KMS-11 (cell line): ENCODE measurements around the gene NDUFB1.

Experiments
- H2AFZ ChIP-seq: fragments of 200-600 bp; sonication (generic); 2 replicates; pipeline ENCODE4 v1.6.1; 2016; ENCODE audit warnings: antibody characterized with exemption, mixed run types, low read depth
- H3K27ac ChIP-seq: fragments of 200-600 bp; sonication (generic); 2 replicates; pipeline ENCODE4 v1.6.1; 2016; ENCODE audit warnings: mild to moderate bottlenecking, mixed run types
- H3K27me3 ChIP-seq: fragments of 200-600 bp; sonication (generic); 2 replicates; pipeline ENCODE4 v1.6.1; 2017; ENCODE audit warnings: mild to moderate bottlenecking, low read depth, mixed run types, moderate library complexity; ENCODE audit not compliant: insufficient read depth
- H3K36me3 ChIP-seq: fragments of 200-600 bp; sonication (generic); 2 replicates; pipeline ENCODE4 v1.6.1; 2017; ENCODE audit warnings: mild to moderate bottlenecking, mixed run types; ENCODE audit not compliant: insufficient read depth
- H3K4me1 ChIP-seq: fragments of 200-600 bp; sonication (generic); 2 replicates; pipeline ENCODE4 v1.6.1; 2016; ENCODE audit warnings: mild to moderate bottlenecking, low read depth, mixed run types; ENCODE audit not compliant: poor library complexity, severe bottlenecking
- H3K4me2 ChIP-seq: fragments of 200-600 bp; sonication (generic); 2 replicates; pipeline ENCODE4 v1.7.0; 2016; ENCODE audit warnings: mild to moderate bottlenecking, mixed run types
- H3K4me3 ChIP-seq: fragments of 200-600 bp; sonication (generic); IDR thresholded peaks from 2 replicates; pipeline ENCODE4 v1.6.1; 2017; ENCODE audit warnings: low read depth, low read length, mixed read lengths; ENCODE audit not compliant: insufficient read depth
- H3K79me2 ChIP-seq: fragments of 200-600 bp; sonication (generic); 2 replicates; pipeline ENCODE4 v1.6.1; 2016; ENCODE audit warnings: low read depth, mixed run types; ENCODE audit not compliant: insufficient read depth
- H3K9ac ChIP-seq: fragments of 200-600 bp; sonication (generic); 2 replicates; pipeline ENCODE4 v1.6.1; 2016; ENCODE audit warnings: mild to moderate bottlenecking, mixed run types
- H4K20me1 ChIP-seq: fragments of 200-600 bp; sonication (generic); 2 replicates; pipeline ENCODE4 v1.6.1; 2016; ENCODE audit warnings: mild to moderate bottlenecking, mixed run types; ENCODE audit not compliant: insufficient read depth
- TF ChIP-seq, protein P1 (sequence below): fragments of 200-600 bp; sonication (generic); conservative IDR thresholded peaks from 2 replicates; pipeline ENCODE4 v1.6.1; 2017; ENCODE audit warnings: low read depth, mild to moderate bottlenecking, antibody characterized with exemption, low read length, moderate library complexity, mixed read lengths

Gene NDUFB1

DNA sequence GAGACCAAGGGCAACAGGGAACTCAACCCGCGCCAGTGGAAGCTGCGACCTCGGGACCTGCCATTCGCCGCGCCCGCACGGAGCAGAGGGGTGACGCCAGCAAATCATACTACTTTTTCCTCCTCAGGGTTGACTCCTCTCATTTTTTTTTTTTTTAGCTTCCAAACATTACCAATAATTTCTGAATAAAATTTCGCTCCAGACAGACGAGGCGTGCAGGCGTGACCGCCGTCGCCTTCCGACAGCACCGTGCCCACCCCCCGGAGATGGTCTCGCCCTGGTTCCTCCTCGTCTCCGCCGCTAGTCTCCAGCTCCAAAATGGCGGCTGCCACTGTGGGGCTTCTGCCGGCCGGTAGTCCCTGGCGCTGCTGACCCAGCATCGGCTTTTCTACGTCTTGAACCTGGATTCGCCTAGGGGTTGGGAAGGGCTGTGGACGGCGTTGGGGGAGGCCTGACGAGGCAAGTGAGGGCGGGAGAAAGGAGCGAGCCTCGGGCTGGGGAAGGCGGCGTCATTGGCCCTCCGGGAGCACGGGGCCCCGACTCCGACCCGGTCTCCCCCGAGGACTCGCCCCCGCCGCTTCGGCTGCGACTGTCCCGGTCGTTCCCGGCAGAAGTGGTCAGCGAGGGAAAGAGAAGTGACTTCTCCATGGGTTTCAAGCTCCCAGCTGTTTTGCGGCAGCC is at the start of gene NDUFB1, which contains the start of gene CPSF2:
Gene NDUFB1 (minus strand): TSS at position 37 of the 681 bp plus-strand sequence. CDS start 4,069 bp downstream, outside the sequence.
Gene CPSF2 (plus strand): TSS at position 300 of the 681 bp plus-strand sequence. CDS start 9,016 bp downstream, outside the sequence.
- peaks cover 38% of the 10 kb centered on the region for H3K4me1 ChIP-seq
- no peaks in the 10 kb centered on the region for H3K27me3 ChIP-seq
- H3K36me3 ChIP-seq = no peaks in the 10 kb centered on the region
- no peak within 1 kb of the TSS for H3K4me3 ChIP-seq
- no peaks in the 10 kb centered on the region for H4K20me1 ChIP-seq
- H3K27ac ChIP-seq = peak within 1 kb of the TSS; percentile 89
- H3K79me2 ChIP-seq = peaks cover 14% of the 10 kb centered on the region; the same call in 1 of the 2 replicates
- TF ChIP-seq, protein P1, sequence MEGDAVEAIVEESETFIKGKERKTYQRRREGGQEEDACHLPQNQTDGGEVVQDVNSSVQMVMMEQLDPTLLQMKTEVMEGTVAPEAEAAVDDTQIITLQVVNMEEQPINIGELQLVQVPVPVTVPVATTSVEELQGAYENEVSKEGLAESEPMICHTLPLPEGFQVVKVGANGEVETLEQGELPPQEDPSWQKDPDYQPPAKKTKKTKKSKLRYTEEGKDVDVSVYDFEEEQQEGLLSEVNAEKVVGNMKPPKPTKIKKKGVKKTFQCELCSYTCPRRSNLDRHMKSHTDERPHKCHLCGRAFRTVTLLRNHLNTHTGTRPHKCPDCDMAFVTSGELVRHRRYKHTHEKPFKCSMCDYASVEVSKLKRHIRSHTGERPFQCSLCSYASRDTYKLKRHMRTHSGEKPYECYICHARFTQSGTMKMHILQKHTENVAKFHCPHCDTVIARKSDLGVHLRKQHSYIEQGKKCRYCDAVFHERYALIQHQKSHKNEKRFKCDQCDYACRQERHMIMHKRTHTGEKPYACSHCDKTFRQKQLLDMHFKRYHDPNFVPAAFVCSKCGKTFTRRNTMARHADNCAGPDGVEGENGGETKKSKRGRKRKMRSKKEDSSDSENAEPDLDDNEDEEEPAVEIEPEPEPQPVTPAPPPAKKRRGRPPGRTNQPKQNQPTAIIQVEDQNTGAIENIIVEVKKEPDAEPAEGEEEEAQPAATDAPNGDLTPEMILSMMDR = no peak
- peak within 1 kb of the TSS; percentile 100 for H3K9ac ChIP-seq
- H3K4me2 ChIP-seq = peak within 1 kb of the TSS; percentile 78
- H2AFZ ChIP-seq = peak within 1 kb of the TSS; percentile 73

DNA sequence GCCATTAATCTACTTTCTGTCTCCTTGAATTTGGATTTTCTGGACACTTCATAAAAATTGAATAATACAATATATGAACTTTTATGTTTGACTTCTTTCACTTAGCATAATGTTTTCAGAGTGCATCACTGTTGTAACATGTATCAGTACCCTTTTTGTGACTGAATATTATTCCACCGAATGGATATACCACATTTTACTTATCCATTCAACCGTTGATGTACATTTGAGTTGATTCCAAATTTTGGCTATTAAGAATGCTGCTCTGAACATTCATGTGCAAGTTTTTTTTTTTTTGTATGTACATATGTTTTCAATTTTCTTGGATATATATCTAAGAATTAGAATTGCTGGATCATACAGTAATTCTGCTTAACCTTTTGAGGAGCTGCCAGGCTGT is 43.5 kb upstream of the NDUFB1 start:
- Histone ChIP-seq H4K20me1 (no peaks in the 10 kb centered on the region), H3K79me2 (no peaks in the 10 kb centered on the region), H3K9ac (no peak overlapping the region), H3K4me3 (no peak overlapping the region), H3K4me2 (no peak overlapping the region), H3K27me3 (no peaks in the 10 kb centered on the region), H3K36me3 (0 out of 2 replicates have a peak, but pooled peaks cover 3% of the 10 kb centered on the region), H3K27ac (no peak overlapping the region), H2AFZ (no peak overlapping the region), H3K4me1 (no peaks in the 10 kb centered on the region)
- TF ChIP-seq, protein P1 = no peak

DNA sequence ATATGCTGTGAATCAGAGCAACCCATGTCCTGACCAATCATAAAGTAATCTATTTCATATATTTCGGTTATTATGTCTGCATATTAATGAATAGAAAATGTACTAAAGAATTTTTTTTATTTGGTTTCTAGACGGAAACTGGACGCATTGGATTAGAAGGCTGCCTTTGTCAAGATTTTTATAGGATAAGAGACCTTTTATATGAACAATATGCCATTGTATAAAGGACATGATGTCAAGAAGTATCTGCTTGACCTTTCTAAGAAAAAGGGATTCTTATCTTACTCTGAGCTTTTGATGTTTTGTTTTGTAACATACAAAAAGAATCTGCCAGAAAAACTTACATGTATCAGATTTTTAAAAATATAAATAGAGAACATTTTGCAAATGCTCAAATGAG is 40.0 kb upstream of the NDUFB1 start:
- Histone ChIP-seq H3K27ac (no peak overlapping the region), H3K4me3 (no peak overlapping the region), H4K20me1 (no peaks in the 10 kb centered on the region), H3K36me3 (0 out of 2 replicates have a peak, but pooled peaks cover 3% of the 10 kb centered on the region), H3K9ac (no peak overlapping the region), H2AFZ (no peak overlapping the region), H3K4me1 (no peaks in the 10 kb centered on the region), H3K27me3 (no peaks in the 10 kb centered on the region), H3K79me2 (no peaks in the 10 kb centered on the region), H3K4me2 (no peak overlapping the region)
- TF ChIP-seq, protein P1 = no peak

DNA sequence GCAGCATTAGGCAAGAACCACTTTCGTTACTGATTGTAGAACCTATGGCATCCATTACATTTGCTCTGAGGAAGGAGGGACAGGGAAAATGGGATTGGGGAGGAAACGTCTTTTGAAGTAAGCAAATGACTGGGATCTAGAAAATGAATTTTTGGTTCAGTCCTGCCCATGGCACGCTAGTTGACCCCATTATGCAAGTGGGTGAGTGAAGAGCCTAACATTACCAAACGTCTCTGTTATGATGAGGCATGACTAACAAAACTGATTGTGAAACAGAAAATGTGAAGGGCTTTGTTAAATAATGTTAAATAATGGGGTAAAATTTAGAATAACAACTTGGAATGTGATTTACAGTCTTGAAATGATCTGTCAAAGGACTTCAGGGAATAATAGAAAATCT is 39.1 kb upstream of the NDUFB1 start:
- no peak overlapping the region for H3K4me2 ChIP-seq
- no peaks in the 10 kb centered on the region for H3K4me1 ChIP-seq
- H3K27ac ChIP-seq = no peak overlapping the region
- no peak overlapping the region for H2AFZ ChIP-seq
- H3K4me3 ChIP-seq = no peak overlapping the region
- H3K9ac ChIP-seq = no peak overlapping the region
- no peaks in the 10 kb centered on the region for H3K27me3 ChIP-seq
- 0 out of 2 replicates have a peak, but pooled peaks cover 3% of the 10 kb centered on the region for H3K36me3 ChIP-seq
- no peaks in the 10 kb centered on the region for H4K20me1 ChIP-seq
- H3K79me2 ChIP-seq = no peaks in the 10 kb centered on the region
- TF ChIP-seq, protein P1 = no peak
